ENCODE results near the gene ZNF558. TPM values are rescaled to one million over a fixed set of nuclear protein-coding genes. Genes with fewer than 3 reads are reported as not detected.

ZNF558 gene
- total and polyA plus RNA-seq, 8 donors = 6.0 to 63.1 (median 21.1) TPM

DNA sequence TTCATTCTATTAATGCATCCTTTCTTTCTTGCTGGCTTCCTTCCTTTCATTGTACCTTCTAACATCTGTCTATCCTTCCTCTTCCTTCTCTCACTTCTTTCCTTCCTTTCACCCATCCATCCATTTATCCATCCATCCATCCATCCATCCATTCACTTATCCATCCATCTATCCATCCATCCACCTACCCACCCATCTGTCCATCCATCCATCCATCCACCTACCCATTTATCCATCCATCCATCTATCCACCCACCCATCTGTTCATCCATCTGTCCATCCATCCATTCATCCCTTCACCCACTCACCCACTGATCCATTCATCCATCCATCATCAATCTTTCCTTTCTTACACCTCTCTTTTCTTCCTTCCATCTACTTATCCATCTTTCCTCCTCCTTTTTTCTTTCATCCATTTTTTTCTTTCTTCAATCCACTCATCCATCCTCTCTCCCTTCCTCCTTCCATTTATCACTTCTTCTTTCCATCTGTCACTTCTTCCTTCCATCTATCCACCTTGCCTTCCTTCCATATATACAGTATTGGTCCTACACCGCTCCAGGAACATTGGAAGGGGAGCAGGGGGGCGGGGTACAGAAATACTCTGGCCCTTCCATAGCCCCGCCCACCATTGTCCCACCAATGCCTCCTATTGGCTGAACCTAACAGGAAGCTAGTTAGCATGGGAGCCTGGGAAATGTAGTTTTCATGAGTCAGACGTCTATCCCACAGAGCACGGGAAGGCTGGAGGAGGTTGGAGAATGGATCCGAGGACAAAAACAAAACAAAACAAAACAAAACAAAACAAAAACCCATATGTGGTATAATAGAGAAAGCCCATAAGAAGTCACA is 46.0 kb upstream of the ZNF558 start:
- Histone ChIP-seq H3K4me1 (no peaks in the 10 kb centered on the region), H3K36me3 (no peaks in the 10 kb centered on the region), H3K27ac (no peak overlapping the region), H3K4me3 (no peak overlapping the region), H3K27me3 (peaks cover 0 to 20% (median 0%) of the 10 kb centered on the region in 3 donors), H3K9me3 (peaks cover 0 to 33% (median 26%) of the 10 kb centered on the region in 4 donors)
- TF ChIP-seq POLR2AphosphoS5 (IDR thresholded peaks at IDR 0.05) (no peak), POLR2A (IDR thresholded peaks at IDR 0.05) (no peak), EP300 (IDR thresholded peaks at IDR 0.05) (no peak)
- TF ChIP-seq, protein P1, sequence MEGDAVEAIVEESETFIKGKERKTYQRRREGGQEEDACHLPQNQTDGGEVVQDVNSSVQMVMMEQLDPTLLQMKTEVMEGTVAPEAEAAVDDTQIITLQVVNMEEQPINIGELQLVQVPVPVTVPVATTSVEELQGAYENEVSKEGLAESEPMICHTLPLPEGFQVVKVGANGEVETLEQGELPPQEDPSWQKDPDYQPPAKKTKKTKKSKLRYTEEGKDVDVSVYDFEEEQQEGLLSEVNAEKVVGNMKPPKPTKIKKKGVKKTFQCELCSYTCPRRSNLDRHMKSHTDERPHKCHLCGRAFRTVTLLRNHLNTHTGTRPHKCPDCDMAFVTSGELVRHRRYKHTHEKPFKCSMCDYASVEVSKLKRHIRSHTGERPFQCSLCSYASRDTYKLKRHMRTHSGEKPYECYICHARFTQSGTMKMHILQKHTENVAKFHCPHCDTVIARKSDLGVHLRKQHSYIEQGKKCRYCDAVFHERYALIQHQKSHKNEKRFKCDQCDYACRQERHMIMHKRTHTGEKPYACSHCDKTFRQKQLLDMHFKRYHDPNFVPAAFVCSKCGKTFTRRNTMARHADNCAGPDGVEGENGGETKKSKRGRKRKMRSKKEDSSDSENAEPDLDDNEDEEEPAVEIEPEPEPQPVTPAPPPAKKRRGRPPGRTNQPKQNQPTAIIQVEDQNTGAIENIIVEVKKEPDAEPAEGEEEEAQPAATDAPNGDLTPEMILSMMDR (IDR thresholded peaks at IDR 0.05) = no peak
- DNase-seq = no peak
- 25 to 28% (median 28%) methylated on average over 6 of the region's 6 CpGs for WGBS, 5 donors
- intact Hi-C loops (cut with DNase I; ENCODE audit: low total_unique reads) = no loop called here

DNA sequence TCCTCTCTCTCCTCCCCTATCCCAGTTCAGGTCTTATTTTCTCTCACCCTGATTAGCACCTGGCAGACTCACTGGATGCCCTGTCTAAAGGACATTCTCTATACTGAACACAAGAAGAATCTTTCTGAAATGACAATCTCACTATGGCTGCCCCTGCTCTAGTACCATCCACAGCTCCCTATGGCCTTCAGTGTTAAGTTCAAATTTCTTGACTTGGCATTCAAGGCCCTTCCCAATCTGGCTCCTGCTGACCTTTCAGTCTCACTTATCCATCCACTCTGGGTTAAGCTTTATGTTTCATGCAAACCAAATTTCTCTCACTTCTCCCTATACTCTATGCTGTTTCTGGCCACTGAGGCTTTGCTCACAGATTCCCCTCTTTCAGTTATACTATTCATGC is 34.2 kb upstream of the ZNF558 start:
- DNase-seq = no peak
- peaks cover 0 to 45% (median 0%) of the 10 kb centered on the region in 3 donors for H3K27me3 ChIP-seq
- H3K4me1 ChIP-seq = no peaks in the 10 kb centered on the region
- no peak overlapping the region for H3K27ac ChIP-seq
- TF ChIP-seq POLR2AphosphoS5 (IDR thresholded peaks at IDR 0.05) (no peak), EP300 (IDR thresholded peaks at IDR 0.05) (no peak), POLR2A (IDR thresholded peaks at IDR 0.05) (no peak)
- TF ChIP-seq, protein P1 (IDR thresholded peaks at IDR 0.05) = no peak
- peaks cover 0 to 6% (median 0%) of the 10 kb centered on the region in 4 donors for H3K9me3 ChIP-seq
- intact Hi-C loops (cut with DNase I; ENCODE audit: low total_unique reads) = no loop called here
- H3K4me3 ChIP-seq = no peak overlapping the region
- no peaks in the 10 kb centered on the region for H3K36me3 ChIP-seq

DNA sequence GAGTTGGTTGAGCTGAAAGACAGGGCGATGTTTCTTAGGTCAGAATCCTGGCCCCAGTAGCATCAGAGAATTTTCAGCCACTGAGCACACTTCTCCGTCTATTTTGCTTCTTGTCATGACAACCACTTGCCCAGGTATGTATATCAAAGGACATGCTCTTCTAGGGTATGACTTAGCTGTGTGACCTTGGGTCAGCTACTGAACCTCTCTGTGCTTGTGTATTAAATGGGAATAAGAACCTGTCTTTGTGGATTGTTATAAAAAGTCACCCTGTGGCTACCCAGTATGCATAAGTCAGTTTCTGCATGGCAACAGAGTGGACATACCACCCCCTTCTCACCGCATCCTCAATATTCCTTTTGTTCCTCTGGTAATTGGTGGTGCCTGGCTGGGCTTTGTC is 26.2 kb upstream of the ZNF558 start:
- TF ChIP-seq POLR2AphosphoS5 (IDR thresholded peaks at IDR 0.05) (no peak), POLR2A (IDR thresholded peaks at IDR 0.05) (no peak)
- peaks cover 0 to 45% (median 0%) of the 10 kb centered on the region in 3 donors for H3K27me3 ChIP-seq
- no peak overlapping the region for H3K4me3 ChIP-seq
- H3K9me3 ChIP-seq = no peaks in the 10 kb centered on the region
- no peaks in the 10 kb centered on the region for H3K4me1 ChIP-seq
- no peak overlapping the region for H3K27ac ChIP-seq
- no peak for DNase-seq
- intact Hi-C loops (cut with DNase I; ENCODE audit: low total_unique reads) = no loop called here
- H3K36me3 ChIP-seq = no peaks in the 10 kb centered on the region
- 75 to 89% (median 84%) methylated on average over 3 of the region's 3 CpGs for WGBS, 5 donors

DNA sequence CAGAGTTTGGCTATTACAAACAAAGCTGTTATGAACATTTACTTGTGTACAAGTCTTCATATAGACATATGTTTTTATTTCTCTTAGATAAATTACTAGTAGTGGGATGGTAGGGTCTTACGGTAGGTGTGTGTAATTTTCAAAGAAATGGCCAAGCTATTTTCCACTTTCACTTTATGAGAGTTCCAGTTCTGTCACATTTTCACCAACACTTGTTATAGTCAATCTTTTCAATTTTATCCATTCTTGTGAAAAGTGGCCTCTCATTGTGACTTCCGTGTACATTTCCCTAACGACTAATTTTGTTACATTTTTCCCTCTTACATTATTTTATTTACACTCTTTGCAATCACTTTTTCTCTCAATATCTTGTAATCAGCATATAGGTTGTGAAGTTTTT is 18.4 kb upstream of the ZNF558 start:
- intact Hi-C loops (cut with DNase I; ENCODE audit: low total_unique reads) = no loop called here

More for the DNA sequence above, 18.4 kb upstream of the ZNF558 start:
- no peaks in the 10 kb centered on the region for H3K36me3 ChIP-seq
- H3K27ac ChIP-seq = no peak overlapping the region
- peaks cover 0 to 34% (median 30%) of the 10 kb centered on the region in 4 donors for H3K9me3 ChIP-seq
- no peaks in the 10 kb centered on the region for H3K4me1 ChIP-seq
- peaks cover 0 to 19% (median 0%) of the 10 kb centered on the region in 3 donors for H3K27me3 ChIP-seq
- TF ChIP-seq POLR2AphosphoS5 (IDR thresholded peaks at IDR 0.05) (no peak), POLR2A (IDR thresholded peaks at IDR 0.05) (no peak), EP300 (IDR thresholded peaks at IDR 0.05) (no peak)
- TF ChIP-seq, protein P1 (IDR thresholded peaks at IDR 0.05) = no peak
- 90 to 94% (median 93%) methylated on average over 3 of the region's 3 CpGs for WGBS, 5 donors
- no peak for DNase-seq
- H3K4me3 ChIP-seq = no peak overlapping the region

Measured in stomach (tissue), 9 donors.